HS-5 (cell line): ENCODE measurements around the gene ATOH8.
A peak's percentile ranks its signal among the peaks of the same experiment; 100 is the strongest.

ENCODE experiments used
- DNase-seq: peaks from one replicate; pipeline ENCODE4 v3.0.0-alpha.2; 2012; ENCODE audit warnings: low read depth

ATOH8 gene

DNA sequence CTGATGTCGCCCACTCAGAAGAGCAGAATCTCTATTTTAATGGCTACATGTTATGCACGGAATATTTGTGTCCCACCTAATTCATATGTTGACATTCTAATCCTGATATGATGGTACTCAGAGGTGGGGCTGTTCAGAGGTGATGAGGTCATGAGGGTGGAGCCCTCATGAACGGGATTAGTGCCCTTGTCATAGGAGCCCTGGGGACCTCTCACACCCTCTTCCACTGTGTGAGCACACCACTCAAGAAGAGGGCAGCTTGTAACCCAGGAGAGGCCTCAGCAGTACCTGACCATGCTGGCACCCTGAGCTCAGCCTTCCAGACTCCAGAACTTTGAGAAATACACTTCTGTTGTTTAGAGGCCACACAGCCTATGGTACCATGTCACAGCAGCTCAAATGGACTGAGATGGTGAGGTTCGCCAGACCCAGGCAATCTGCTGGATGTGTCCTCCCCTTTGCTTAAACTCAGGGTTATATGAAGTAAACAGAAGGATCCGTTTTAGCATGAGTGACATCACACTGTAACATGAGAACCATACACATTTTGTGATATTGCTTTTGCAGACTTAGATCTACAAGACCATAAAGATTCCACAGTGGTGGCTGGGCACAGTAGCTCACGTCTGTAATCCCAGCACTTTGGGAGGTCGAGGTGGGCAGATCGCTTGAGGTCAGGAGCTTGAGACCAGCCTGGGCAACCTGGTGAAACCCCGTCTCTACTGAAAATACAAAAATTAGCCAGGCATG is 48.7 kb downstream of the ATOH8 start:
- DNase-seq: no peak

- DNase-seq: no peak
Measured at GRCh38 chr2:85803704-85804425, 50.1 kb downstream of the ATOH8 start.

DNA sequence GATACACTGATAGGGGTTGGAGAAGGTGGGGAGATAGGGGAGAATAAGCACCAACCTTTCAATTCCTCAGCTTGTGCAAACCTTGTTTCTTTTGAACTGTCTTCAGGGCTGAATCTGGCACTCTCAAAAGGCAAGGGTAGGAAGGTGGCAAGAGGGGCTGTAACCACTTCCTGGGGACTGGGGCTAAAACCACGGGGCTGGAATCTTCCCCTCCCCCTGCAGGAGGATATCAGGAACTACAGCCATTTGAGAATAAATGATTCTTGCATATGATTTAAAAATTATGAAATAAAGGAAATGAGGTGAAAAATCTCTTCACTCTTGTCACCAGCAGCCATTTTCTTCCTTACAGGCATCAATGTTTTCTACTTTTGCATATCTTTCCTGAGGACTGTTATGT is 50.8 kb downstream of the ATOH8 start:
- no peak for DNase-seq

DNA sequence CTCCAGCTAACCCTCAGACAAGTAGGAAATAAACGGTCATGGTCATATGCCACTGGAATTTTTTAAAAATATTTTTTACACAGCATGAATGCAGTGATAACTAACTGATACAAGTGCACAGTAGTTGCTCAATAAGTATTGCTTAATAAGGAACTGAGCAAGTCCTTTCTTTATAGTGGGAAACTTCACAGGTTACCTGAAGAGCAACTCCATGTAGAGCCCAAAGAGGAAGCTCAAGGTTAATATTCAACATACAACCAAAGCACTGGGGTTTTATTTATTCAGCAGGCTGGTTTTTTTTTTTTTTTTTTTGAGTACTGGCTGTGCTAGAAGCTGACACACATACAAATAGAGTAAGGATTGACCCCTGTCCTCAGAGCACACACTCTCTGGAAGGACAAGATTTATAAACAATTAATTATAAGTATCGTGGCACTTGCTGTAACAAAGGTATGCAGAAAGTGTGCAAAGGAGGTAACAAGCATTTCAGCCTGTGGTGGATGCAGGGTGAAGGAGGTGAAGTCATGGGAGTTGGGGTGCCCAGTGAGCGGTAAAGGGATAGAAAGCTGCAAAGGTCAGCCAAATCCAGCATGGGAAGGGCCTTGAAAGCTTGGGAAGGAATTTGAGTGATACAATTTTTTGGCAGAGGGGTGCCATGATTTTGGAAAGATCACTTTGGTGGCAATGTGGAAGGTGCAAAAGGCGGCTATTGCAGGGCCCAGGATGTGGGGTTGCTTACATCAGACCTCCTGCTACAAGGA is 52.7 kb downstream of the ATOH8 start:
- no peak for DNase-seq

- DNase-seq: no peak
Measured at GRCh38 chr2:85807756-85808155, 54.0 kb downstream of the ATOH8 start.

DNA sequence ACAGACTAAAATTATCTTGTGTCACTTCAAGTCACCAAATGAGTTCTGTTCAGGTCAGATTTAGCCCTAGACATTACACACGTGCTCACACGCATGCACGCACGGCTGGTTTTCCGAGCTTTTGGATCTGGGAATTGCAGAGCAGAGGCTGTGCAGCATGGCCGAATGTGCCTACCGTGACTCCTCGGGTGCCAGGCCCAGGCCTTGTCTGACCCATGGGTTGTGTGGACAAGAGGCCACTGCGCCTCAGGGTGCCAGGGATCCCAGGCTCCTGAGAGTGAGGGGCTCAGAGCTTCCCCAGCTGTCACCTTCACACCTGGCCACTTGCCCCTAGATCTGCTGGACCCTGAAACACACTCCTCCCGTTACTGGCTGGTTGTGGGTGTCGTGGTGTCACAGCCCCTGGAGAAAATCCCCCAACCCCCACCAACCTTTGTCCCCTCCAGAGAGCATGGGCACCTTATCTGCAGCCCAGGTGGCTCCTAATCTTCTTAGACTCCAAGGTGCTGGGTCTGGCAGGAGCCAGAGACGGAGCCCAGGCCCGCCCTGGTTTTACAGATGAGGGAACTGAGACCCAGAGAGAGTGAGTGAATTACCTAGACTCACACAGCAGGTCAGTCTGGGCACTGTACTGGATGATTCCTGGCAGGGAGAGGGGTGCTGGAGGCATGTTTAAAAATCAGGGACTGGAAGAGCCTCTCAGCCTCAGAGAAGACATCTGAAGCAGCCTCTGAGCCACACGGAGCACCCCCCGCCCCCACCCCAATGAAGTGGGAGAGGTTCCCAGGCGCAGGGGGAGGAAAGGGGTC is 56.8 kb downstream of the ATOH8 start:
- no peak for DNase-seq

DNA sequence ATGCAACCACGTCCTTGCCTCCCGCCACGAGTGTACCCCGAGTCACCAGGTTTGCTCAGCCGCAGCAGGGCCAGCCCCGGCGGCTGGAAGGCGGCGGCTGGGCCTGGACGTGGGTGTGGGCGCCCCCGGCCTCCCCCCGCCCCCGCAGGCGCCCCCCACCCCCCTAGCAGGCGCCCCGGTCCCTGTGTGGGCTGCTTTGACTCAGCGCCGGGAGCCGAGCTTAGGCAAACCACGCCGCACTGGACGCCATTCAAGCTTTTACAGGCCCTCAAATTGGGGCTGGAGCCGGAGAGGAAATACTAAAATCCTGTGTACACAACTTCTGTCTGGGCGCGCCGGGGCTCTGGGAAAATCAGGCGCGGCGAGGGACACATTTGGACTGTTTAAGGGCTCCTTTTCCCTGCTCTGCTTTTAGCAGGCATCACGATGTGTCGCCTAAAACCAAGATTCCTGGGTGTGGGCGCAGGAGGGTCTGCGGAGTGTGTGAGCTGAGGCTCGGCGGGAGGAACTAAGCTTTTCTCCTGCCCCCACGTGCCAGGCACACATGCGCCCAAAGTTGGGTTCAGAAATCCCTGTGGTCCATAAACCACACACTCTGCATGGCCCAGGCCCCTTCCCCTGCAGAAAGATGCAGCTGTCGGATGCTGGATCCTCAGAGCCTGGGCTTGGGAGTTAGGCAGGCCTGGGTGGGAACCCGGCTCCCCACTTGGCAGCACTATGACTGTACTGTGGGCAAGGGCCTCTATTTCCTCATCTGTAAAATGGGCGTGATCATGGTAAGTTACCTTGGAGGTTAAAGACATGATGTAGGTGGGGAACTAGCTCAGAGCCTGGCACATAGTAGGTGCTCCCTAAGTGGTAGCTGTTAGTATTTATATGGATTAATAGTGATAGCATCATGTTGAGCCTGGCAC is 57.6 kb downstream of the ATOH8 start:
- no peak for DNase-seq

DNA sequence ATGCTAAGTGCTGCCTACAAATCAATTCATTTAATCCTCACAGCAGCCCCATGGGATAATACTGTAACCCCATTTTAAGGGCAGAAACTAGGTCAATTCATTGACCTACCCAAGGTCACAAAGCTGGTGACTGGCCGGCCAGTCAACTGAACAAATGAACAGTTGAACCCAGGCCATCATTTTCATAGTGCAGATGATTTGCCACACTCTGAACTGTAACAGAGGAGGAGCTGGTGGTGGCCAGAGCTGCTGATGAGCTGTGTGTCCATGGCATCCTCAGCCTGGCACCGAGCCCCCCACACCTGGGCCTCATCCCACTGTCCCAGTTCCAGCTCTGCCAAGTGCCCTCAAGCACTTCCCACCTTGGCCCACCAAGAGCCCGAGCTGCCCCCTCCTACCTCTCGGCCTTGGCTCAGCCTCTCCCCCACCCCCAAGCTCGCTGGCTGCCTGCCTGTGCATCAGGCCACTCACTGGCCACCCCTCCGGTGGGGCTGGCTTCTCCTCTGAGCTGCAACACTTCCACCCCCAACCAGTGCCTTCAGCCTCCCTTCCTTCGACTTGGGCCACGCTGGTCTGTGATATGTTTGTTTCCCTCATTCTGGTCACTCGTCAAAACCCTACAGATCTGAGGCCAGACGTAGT is 58.4 kb downstream of the ATOH8 start:
- DNase-seq: no peak

DNA sequence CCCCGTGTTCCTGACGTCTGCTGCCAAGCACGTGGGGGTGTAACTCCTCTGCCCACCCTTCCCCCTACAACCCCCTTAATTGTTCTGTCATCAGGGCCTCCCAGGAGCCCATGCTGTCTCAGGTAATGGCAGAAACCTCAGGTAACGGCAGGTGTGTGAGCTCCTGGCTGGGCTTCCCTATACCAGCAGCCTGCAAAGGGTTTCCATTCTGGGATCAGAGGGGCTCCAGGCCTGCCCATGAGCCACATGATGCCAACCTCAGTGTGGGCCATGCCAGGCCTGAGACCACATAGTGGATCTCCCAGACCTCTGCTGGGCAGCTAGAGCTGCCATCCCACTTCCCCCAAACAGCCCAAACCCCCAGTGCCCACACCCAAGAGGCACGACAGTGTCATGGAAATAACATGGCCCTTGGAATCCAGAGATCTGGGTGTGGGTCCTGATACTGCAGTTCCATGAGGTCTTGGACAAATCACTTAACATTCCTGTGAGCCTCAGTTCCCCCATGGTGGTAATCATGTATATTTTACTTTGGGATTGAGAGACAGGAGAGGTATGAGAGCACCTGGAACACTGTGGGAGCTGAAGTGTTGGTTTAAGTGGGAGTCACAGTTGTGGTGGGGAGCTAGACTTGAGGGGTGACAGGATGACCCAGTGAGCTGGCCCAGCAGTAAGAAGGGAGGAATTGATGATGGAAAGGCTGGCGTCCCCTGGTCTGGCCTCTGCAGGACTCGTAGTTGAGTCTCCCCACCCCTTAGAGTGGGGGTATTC is 59.6 kb downstream of the ATOH8 start:
- DNase-seq: no peak

- peak; percentile 45 for DNase-seq
Measured at GRCh38 chr2:85813982-85814801, 60.4 kb downstream of the ATOH8 start.

DNA sequence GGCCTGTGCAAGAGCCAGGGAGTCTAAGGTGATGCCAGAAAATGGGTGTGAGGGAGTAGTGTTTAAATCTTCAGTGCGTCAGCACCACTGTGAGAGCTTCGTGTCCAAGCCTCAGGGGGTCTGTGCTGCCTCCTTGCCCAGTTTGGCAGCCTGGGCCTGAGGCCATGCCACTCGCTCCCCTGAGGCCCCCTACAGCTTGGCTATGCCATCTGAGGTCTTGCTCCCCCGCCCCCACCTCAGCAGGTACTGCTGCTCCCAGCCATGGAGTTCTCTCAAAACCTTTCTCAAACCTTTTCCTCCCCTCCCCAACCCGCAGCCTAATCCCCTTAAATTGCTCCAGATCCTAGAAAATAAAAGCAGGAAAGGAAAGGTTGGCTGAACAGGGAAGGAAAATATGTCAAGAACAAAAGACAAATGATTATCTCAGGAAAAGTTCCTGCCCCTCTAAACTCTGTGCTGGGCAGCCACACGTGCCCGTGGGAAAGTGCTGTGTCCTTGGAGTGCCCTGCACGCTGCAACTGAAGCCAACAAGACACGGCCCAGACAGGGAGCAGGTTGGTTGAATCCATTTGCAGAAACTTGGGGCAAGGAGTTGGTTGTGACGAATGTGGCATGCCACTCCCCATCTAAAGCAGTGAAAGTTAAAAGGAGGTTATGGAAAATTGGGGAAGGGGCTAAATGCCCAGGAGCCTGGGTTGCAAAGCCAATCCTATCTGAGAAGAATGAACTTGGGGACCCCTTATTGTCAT is 61.2 kb downstream of the ATOH8 start:
- DNase-seq: no peak

GRCh38 chr2:85819811-85820510 is 66.2 kb downstream of the ATOH8 start:
- DNase-seq: no peak

- no peak for DNase-seq
Measured at GRCh38 chr2:85822766-85823165, 69.0 kb downstream of the ATOH8 start.

- no peak for DNase-seq
Measured at GRCh38 chr2:85823951-85824350, 70.2 kb downstream of the ATOH8 start.

DNA sequence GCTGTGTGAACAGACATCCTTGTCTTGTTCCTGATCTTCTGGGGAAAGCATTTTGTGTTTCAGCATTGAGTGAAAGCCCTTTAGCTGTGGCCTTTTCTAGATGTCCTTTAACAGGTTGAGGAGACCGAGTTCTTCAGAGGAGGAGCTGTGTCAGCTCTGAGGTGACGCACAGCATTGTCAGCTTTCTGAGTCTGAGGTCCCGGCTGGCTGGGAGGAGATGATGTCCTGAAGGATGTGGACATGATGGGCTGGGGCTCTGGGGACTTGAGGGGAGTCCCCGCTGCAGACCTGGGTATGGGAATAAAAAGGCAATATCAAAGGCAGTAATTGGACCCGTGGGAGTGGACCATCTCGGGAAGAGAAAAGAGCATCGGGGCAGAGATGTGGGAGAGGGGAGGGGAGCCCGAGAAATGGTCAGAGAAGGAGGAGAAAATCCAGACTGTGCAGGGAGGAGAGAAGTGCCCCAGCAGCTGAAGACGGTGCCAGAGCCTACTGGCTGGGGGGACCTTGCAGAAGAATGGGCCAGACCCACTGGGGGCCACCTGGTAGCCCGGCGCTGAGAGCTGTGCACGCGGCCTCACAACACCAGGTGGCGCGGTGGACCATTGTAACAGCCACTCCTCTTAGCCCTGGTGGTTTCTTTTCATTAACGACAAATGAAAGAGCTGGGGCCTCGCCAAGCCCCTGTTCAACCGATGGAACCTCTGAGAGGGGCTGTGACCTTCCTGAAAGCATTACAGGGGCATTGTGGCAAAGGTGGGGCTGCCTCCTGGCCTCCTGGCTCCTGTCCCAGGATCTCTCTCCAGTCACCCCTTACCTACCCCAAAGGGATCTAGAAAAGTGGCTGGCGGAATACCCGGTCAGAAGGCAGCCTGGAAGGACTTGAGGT is 73.4 kb downstream of the ATOH8 start:
- no peak for DNase-seq

DNA sequence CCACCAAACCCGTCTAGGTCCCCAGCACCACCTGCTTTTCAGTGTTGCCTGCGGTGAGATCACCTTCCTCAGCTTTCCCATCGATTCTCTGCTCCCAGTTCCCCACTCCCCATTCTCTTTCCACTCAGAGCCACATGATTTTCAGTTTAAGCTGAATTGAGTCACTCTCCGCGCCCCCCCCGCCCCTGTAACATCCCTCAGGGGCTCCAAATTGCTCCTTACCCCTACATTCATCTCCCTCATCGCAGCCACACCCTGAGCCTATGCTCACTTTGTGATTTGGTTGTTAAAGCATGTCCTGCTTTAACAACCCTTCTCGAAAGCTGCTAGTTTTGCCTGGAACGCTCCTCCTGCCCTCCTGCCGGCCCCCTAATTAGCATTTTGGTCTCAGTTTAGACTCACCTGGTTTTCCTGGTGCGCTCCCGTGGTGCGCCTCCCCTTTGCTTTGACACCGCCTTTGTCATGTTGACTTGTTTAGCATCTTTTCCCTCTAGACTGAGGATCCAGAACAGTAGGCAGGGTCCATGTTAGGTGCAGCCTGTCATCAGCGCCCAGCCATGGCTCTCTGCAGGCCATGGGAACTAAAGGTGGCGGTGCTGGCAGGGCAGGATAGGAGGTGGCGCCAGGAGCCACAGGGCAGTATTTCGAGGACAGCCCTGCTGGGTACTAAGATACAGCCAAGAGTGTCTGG is 74.2 kb downstream of the ATOH8 start:
- DNase-seq: no peak
